Stimulated activated CD8-positive, alpha-beta memory T cell treated with anti-CD3 and anti-CD28 coated beads, Interleukin-7, amount 100 ng/mL, for 4 hours (primary cell): ENCODE measurements around the gene HRH3.

Source experiments
- DNase-seq, 2 donors: peaks; one replicate each; pipeline ENCODE4 v3.0.0-alpha.2; 2020; ENCODE audit warnings: low read depth in 2 of 2

Gene HRH3

GRCh38 chr20:62198931-62199330, 21.1 kb downstream of the HRH3 start:
- DNase-seq = no peak

- DNase-seq = no peak
Observed at GRCh38 chr20:62198496-62198895, 21.6 kb downstream of the HRH3 start.

- no peak for DNase-seq
Observed at GRCh38 chr20:62197801-62198200, 22.3 kb downstream of the HRH3 start.

GRCh38 chr20:62197311-62197710, 22.8 kb downstream of the HRH3 start:
- no peak for DNase-seq

- DNase-seq = no peak
Observed at GRCh38 chr20:62196286-62196685, 23.8 kb downstream of the HRH3 start.

GRCh38 chr20:62195736-62196135, 24.3 kb downstream of the HRH3 start:
- no peak for DNase-seq

- DNase-seq = no peak
Observed at GRCh38 chr20:62195075-62195405, 25.0 kb downstream of the HRH3 start.

- DNase-seq = no peak
Observed at GRCh38 chr20:62193079-62194025, 26.7 kb downstream of the HRH3 start.

- DNase-seq = no peak
Observed at GRCh38 chr20:62192635-62193034, 27.4 kb downstream of the HRH3 start.

GRCh38 chr20:62191781-62192559, 28.1 kb downstream of the HRH3 start:
- DNase-seq = no peak

- DNase-seq = no peak
Observed at GRCh38 chr20:62190639-62191411, 29.3 kb downstream of the HRH3 start.

GRCh38 chr20:62186887-62187866, 32.9 kb downstream of the HRH3 start:
- DNase-seq = no peak

GRCh38 chr20:62186096-62186426, 34.0 kb downstream of the HRH3 start:
- DNase-seq = no peak

- DNase-seq = no peak
Observed at GRCh38 chr20:62183426-62184142, 36.5 kb downstream of the HRH3 start.

- DNase-seq = peak; percentile 88 to 93
Observed at GRCh38 chr20:62182469-62183425, 37.3 kb downstream of the HRH3 start, which contains the start of gene MTG2. Gene MTG2, plus strand, starts transcription at chr20:62183028. Its CDS starts 10,393 bp downstream, at chr20:62193421.

- DNase-seq = no peak
Observed at GRCh38 chr20:62181808-62182207, 38.3 kb downstream of the HRH3 start.

GRCh38 chr20:62179162-62179504, 40.9 kb downstream of the HRH3 start:
- DNase-seq = no peak

GRCh38 chr20:62178316-62179161, 41.5 kb downstream of the HRH3 start:
- DNase-seq = no peak
